Melanocyte of skin (primary cell): ENCODE results near the gene DBNL. TPM values are rescaled to one million over a fixed set of nuclear protein-coding genes. Genes with fewer than 3 reads are reported as not detected.

ENCODE experiments used
- total RNA-seq, 2 donors: library from RNA; depleted of rRNA; stranded (reverse); fragments of >200 nt; gene quantifications; 2 replicates each; pipeline ENCODE4 v1.2.3, GENCODE V29; 2012

The DBNL gene
- total RNA-seq, result 100 to 1,000 TPM in 1 of 2 donors, 10 to 100 TPM in 1; 95.3 to 103 TPM

GRCh38 chr7:44044315-44045225 is at the start of gene DBNL:
DBNL (plus strand) TSS chr7:44044702; CDS start chr7:44044738, 36 bp downstream.

GRCh38 chr7:43997532-43997931 is 47.0 kb upstream of the DBNL start, which contains the start of gene SPDYE1:
SPDYE1 (plus strand) TSS chr7:43997897; CDS start chr7:43999950, 2,053 bp downstream.

GRCh38 chr7:44065431-44066110 is 21.1 kb downstream of the DBNL start, which contains the start of gene PGAM2:
PGAM2 (minus strand) TSS chr7:44065567; CDS start chr7:44065529, 38 bp downstream.

GRCh38 chr7:44103923-44104859 is 59.7 kb downstream of the DBNL start, which contains the start of gene AEBP1:
AEBP1 (plus strand) TSS chr7:44104345; CDS start chr7:44104666, 321 bp downstream.

Other genes with a start within 250 kb of the DBNL start
- 10 to 100 TPM; 73.6 to 96.9 TPM for gene MRPS24, start 175.2 kb upstream of the DBNL start, total RNA-seq
- gene URGCP, start 138.1 kb upstream of the DBNL start, total RNA-seq, result 10 to 100 TPM; 31.0 to 37.0 TPM
- 10 to 100 TPM in 1 of 2 donors, 1 to 10 TPM in 1; 10.0 to 15.8 TPM for gene UBE2D4, start 118.3 kb upstream of the DBNL start, total RNA-seq
- gene SPDYE1, start 46.8 kb upstream of the DBNL start, total RNA-seq, result not detected
- gene PGAM2, start 20.9 kb downstream of the DBNL start, total RNA-seq, result not detected
- gene POLM, start 37.8 kb downstream of the DBNL start, total RNA-seq, result 10 to 100 TPM; 18.0 to 29.6 TPM
- gene AEBP1, start 59.6 kb downstream of the DBNL start, total RNA-seq, result 10 to 100 TPM; 33.0 to 63.3 TPM
- 100 to 1,000 TPM in 1 of 2 donors, 10 to 100 TPM in 1; 88.4 to 153 TPM for gene POLD2, start 78.8 kb downstream of the DBNL start, total RNA-seq
- gene MYL7, start 96.6 kb downstream of the DBNL start, total RNA-seq, result not detected
- not detected for gene GCK, start 144.7 kb downstream of the DBNL start, total RNA-seq
- 10 to 100 TPM; 76.1 to 78.6 TPM for gene YKT6, start 156.3 kb downstream of the DBNL start, total RNA-seq